Memory B cell (primary cell): ENCODE results near the gene IRAK2.
A peak's percentile ranks its signal among the peaks of the same experiment; 100 is the strongest.
"Not testable (repeated sequence)": the region's sequence is repeated elsewhere in the genome, so short reads cannot be mapped to it uniquely, and the experiment has no call there.

Experiments
- ATAC-seq: fragments of 150-1000 bp; cut with Tn5 transposase; 2 replicates; pipeline ENCODE4 v1.10.0; 2021; ENCODE audit warnings: low read depth, mild to moderate bottlenecking, moderate library complexity
- DNase-seq, 2 donors: peaks; one replicate each; pipeline ENCODE4 v3.0.0; 2022; ENCODE audit warnings: low spot score in 2 of 2
- H3K27ac Mint-ChIP-seq: one replicate; pipeline ENCODE4 v1.8.0; 2022; ENCODE audit warnings: mild to moderate bottlenecking, moderate library complexity, mixed read lengths
- H3K27me3 Mint-ChIP-seq: one replicate; pipeline ENCODE4 v1.8.0; 2022; ENCODE audit warnings: mixed read lengths
- H3K36me3 Mint-ChIP-seq: one replicate; pipeline ENCODE4 v1.8.0; 2022; ENCODE audit warnings: mild to moderate bottlenecking, mixed read lengths
- H3K4me1 Mint-ChIP-seq: one replicate; pipeline ENCODE4 v1.8.0; 2022; ENCODE audit warnings: mixed read lengths
- H3K4me3 Mint-ChIP-seq: one replicate; pipeline ENCODE4 v1.8.0; 2022; ENCODE audit warnings: mild to moderate bottlenecking, moderate library complexity, mixed read lengths
- H3K9me3 Mint-ChIP-seq: one replicate; pipeline ENCODE4 v1.8.0; 2022; ENCODE audit warnings: mixed read lengths

The IRAK2 gene

DNA sequence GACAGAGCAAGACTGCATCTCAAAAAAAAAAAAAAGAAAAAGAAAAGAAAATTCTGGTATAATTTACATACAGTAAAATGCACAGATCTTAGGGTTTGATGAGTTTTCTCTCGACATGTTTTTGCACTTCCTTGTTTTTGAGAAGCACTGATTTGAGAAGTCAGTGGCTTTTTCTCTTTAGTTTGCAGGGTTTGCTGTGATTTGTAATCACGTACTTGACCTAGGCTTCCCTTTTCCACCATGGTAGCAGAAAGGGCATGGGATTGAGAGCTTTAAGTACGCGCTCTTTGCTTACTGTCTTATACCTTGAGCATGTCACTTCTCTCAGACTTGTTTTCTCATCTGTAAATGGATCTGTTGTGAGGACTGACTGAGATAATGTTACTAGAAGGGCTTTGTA is 19.0 kb upstream of the IRAK2 start:
- Mint-ChIP-seq H3K36me3 (peaks cover 22% of the 10 kb centered on the region), H3K4me1 (peaks cover 22% of the 10 kb centered on the region)

DNA sequence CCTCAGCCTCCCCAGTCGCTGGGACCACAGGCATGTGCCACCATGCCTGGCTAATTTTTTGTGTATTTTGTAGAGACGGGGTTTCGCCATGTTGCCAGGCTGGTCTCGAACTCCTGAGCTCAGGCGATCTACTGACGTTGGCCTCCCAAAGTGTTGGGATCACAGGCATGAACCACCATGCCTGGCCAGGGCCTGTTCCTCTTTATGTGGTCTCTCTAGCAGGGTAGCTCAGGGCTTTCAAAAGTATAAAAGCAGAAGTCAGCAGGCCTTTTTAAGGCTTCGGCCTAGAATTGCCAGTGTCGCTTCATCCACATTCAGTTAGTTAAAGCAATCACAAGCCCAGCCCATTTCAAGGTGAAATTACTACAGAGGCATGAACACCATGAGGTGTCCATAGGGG is 15.5 kb upstream of the IRAK2 start:
- DNase-seq (no peak), ATAC-seq (peak; percentile 85)
- H3K36me3 Mint-ChIP-seq: peaks cover 24% of the 10 kb centered on the region
- H3K27me3 Mint-ChIP-seq: no peaks in the 10 kb centered on the region
- H3K27ac Mint-ChIP-seq: peak overlapping the region; percentile 86
- H3K9me3 Mint-ChIP-seq: no peaks in the 10 kb centered on the region
- H3K4me1 Mint-ChIP-seq: peaks cover 14% of the 10 kb centered on the region
- peak overlapping the region; percentile 49 for H3K4me3 Mint-ChIP-seq

More for the DNA sequence above, 19.0 kb upstream of the IRAK2 start:
- peak overlapping the region; percentile 74 for H3K4me3 Mint-ChIP-seq
- ATAC-seq (peak; percentile 6), DNase-seq (no peak)
- H3K27me3 Mint-ChIP-seq: no peaks in the 10 kb centered on the region
- H3K27ac Mint-ChIP-seq: peak overlapping the region; percentile 88
- no peaks in the 10 kb centered on the region for H3K9me3 Mint-ChIP-seq

- peaks cover 22% of the 10 kb centered on the region for H3K36me3 Mint-ChIP-seq
- H3K4me1 Mint-ChIP-seq: peaks cover 8% of the 10 kb centered on the region
- H3K9me3 Mint-ChIP-seq: no peaks in the 10 kb centered on the region
- no peak overlapping the region for H3K4me3 Mint-ChIP-seq
- H3K27me3 Mint-ChIP-seq: no peaks in the 10 kb centered on the region
- H3K27ac Mint-ChIP-seq: no peak overlapping the region
- ATAC-seq (no peak), DNase-seq (no peak)
Measured at GRCh38 chr3:10150987-10151386, 13.7 kb upstream of the IRAK2 start.

- ATAC-seq: no peak
- no peak overlapping the region for H3K4me3 Mint-ChIP-seq
- no peak for DNase-seq
Measured at GRCh38 chr3:10154335-10155122, 10.2 kb upstream of the IRAK2 start.

GRCh38 chr3:10155123-10155472 is 9.6 kb upstream of the IRAK2 start:
- no peak overlapping the region for H3K27ac Mint-ChIP-seq
- no peak for ATAC-seq
- no peaks in the 10 kb centered on the region for H3K4me1 Mint-ChIP-seq
- no peaks in the 10 kb centered on the region for H3K9me3 Mint-ChIP-seq
- H3K36me3 Mint-ChIP-seq: peaks cover 12% of the 10 kb centered on the region
- no peak overlapping the region for H3K4me3 Mint-ChIP-seq
- no peaks in the 10 kb centered on the region for H3K27me3 Mint-ChIP-seq
- no peak for DNase-seq

More at GRCh38 chr3:10154335-10155122, 10.2 kb upstream of the IRAK2 start:
- Mint-ChIP-seq H3K27me3 (no peaks in the 10 kb centered on the region), H3K4me1 (peaks cover 2% of the 10 kb centered on the region), H3K36me3 (peaks cover 16% of the 10 kb centered on the region), H3K27ac (peak overlapping the region; percentile 50), H3K9me3 (no peaks in the 10 kb centered on the region)

GRCh38 chr3:10155658-10156057 is 9.1 kb upstream of the IRAK2 start:
- H3K36me3 Mint-ChIP-seq: peaks cover 11% of the 10 kb centered on the region

DNA sequence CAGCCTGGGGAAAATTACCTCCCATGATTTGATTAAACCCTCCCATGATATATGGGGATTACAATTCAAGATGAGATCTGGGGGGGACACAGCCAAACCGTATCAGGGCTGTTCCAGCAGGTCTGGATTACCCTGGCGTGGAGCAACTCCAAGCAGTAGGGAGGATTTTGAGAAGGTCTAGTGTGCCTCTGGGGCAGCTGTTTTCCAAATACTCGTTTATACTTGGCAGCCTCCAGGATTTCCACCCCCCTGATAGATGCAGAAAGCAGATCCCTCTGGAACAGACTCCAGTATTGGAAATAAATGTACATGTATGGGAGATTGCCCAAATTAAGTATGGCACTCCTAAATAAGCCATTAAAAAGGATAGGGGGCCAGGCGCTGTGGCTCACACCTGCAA is 7.7 kb upstream of the IRAK2 start:
- Mint-ChIP-seq H3K4me3 (no peak overlapping the region), H3K36me3 (peaks cover 3% of the 10 kb centered on the region), H3K9me3 (no peaks in the 10 kb centered on the region), H3K27me3 (no peaks in the 10 kb centered on the region), H3K4me1 (no peaks in the 10 kb centered on the region), H3K27ac (no peak overlapping the region)
- no peak for ATAC-seq
- DNase-seq: no peak

More at GRCh38 chr3:10155658-10156057, 9.1 kb upstream of the IRAK2 start:
- Mint-ChIP-seq H3K9me3 (no peaks in the 10 kb centered on the region), H3K4me1 (no peaks in the 10 kb centered on the region), H3K27me3 (no peaks in the 10 kb centered on the region), H3K27ac (peak overlapping the region; percentile 45), H3K4me3 (no peak overlapping the region)
- no peak for DNase-seq
- ATAC-seq: no peak

- H3K9me3 Mint-ChIP-seq, H3K4me1 Mint-ChIP-seq, H3K36me3 Mint-ChIP-seq, ATAC-seq, H3K27ac Mint-ChIP-seq, DNase-seq, H3K27me3 Mint-ChIP-seq, H3K4me3 Mint-ChIP-seq: not testable (repeated sequence)
Measured at GRCh38 chr3:10158555-10158954, 6.2 kb upstream of the IRAK2 start.

DNA sequence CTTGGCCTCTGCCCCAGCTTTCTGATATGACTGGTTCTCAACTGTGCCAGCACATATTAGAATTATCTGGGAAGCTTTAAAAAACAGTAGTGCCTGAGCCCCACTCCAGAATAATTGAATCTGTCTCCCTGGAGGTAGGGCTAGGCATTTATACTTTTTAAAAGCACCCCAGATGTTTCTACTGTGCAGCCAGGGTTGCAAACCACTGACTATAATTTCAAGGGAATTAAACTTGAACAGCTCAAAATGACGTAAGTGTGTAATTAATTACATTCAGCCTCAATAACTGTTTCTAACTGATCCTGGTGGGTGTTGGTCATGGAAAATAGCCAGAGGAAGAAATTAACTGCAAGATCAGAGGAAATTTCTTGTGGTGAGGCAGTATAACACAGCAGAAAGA is 4.4 kb upstream of the IRAK2 start:
- no peak for ATAC-seq

GRCh38 chr3:10160925-10161324 is 3.8 kb upstream of the IRAK2 start:
- DNase-seq: no peak

More for the DNA sequence above, 4.4 kb upstream of the IRAK2 start:
- Mint-ChIP-seq H3K27me3 (no peaks in the 10 kb centered on the region), H3K36me3 (peaks cover 2% of the 10 kb centered on the region), H3K4me1 (no peaks in the 10 kb centered on the region), H3K4me3 (no peak overlapping the region), H3K9me3 (no peaks in the 10 kb centered on the region), H3K27ac (no peak overlapping the region)
- DNase-seq: no peak

DNA sequence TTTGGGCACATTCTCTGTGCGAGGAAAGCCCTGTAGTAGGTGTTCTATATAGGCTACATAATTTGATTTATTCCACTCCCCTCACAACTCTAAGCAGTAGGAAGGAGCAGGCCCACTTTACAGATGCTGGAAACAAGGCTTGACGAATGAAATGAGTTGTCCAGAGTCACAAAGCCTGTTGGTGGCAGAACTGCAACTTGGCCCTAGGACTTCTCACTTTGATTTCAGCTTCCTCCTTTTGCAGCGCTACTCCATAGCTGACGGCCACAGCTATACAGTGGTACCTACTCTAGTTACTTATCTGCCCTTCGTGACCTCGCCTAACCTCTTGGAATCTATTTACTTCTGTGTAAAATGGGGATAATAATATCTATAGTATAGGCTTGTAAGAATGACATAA is 2.5 kb upstream of the IRAK2 start:
- H3K27me3 Mint-ChIP-seq: no peaks in the 10 kb centered on the region
- no peaks in the 10 kb centered on the region for H3K36me3 Mint-ChIP-seq
- H3K4me3 Mint-ChIP-seq: no peak overlapping the region
- H3K4me1 Mint-ChIP-seq: peaks cover 6% of the 10 kb centered on the region
- no peaks in the 10 kb centered on the region for H3K9me3 Mint-ChIP-seq
- DNase-seq (no peak), ATAC-seq (peak; percentile 57)
- H3K27ac Mint-ChIP-seq: no peak overlapping the region

More at GRCh38 chr3:10160925-10161324, 3.8 kb upstream of the IRAK2 start:
- H3K27ac Mint-ChIP-seq: no peak overlapping the region
- no peaks in the 10 kb centered on the region for H3K4me1 Mint-ChIP-seq
- no peaks in the 10 kb centered on the region for H3K36me3 Mint-ChIP-seq
- no peaks in the 10 kb centered on the region for H3K27me3 Mint-ChIP-seq
- no peaks in the 10 kb centered on the region for H3K9me3 Mint-ChIP-seq
- no peak overlapping the region for H3K4me3 Mint-ChIP-seq
- no peak for ATAC-seq

- ATAC-seq, H3K27me3 Mint-ChIP-seq: not testable (repeated sequence)
- peaks cover 14% of the 10 kb centered on the region for H3K4me1 Mint-ChIP-seq
Measured at GRCh38 chr3:10164201-10164545, 546 bp upstream of the IRAK2 start.

GRCh38 chr3:10166213-10166604 is 1.5 kb downstream of the IRAK2 start:
- DNase-seq (no peak), ATAC-seq (no peak)
- H3K4me1 Mint-ChIP-seq: peaks cover 27% of the 10 kb centered on the region
- peaks cover 8% of the 10 kb centered on the region for H3K36me3 Mint-ChIP-seq
- H3K27ac Mint-ChIP-seq: no peak overlapping the region
- H3K9me3 Mint-ChIP-seq: peaks cover 4% of the 10 kb centered on the region
- peak overlapping the region; percentile 62 for H3K4me3 Mint-ChIP-seq
- H3K27me3 Mint-ChIP-seq: no peaks in the 10 kb centered on the region

More at GRCh38 chr3:10164201-10164545, 546 bp upstream of the IRAK2 start:
- not testable (repeated sequence) for H3K36me3 Mint-ChIP-seq, H3K27ac Mint-ChIP-seq, DNase-seq, H3K9me3 Mint-ChIP-seq
- H3K4me3 Mint-ChIP-seq: peak overlapping the region; percentile 69

GRCh38 chr3:10169000-10169496 is 4.3 kb downstream of the IRAK2 start:
- Mint-ChIP-seq H3K36me3 (peaks cover 8% of the 10 kb centered on the region), H3K27ac (peak overlapping the region; percentile 87), H3K27me3 (no peaks in the 10 kb centered on the region), H3K9me3 (peaks cover 4% of the 10 kb centered on the region), H3K4me1 (peaks cover 31% of the 10 kb centered on the region), H3K4me3 (peak overlapping the region; percentile 35)
- ATAC-seq: no peak
- DNase-seq: no peak
